ENCODE measurements around the gene SLC6A19.

The SLC6A19 gene

DNA sequence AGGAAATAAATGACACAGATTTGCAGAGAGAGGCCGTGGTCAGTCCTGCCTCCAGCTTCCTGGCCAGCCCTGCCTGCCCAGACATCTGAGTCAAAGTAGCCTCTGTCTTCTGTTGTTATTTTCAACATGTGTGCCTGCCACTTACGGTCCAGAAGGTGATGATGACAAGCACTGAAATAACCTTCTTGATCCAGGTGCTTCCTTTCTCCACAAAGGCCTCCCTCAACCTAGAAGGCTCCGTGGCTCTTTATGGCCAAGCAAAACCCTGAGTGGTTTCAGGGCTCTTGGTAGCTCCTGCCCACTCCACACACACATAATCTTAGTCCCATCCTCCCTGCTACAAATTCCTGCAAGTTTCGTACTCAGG is 34.1 kb upstream of the SLC6A19 start:
- no peak for DNase-seq

GRCh38 chr5:1167728-1168709 is 33.4 kb upstream of the SLC6A19 start:
- peak; percentile 50 for DNase-seq

GRCh38 chr5:1168796-1169195 is 32.6 kb upstream of the SLC6A19 start:
- no peak for DNase-seq

GRCh38 chr5:1169211-1170115 is 31.9 kb upstream of the SLC6A19 start:
- no peak for DNase-seq

DNA sequence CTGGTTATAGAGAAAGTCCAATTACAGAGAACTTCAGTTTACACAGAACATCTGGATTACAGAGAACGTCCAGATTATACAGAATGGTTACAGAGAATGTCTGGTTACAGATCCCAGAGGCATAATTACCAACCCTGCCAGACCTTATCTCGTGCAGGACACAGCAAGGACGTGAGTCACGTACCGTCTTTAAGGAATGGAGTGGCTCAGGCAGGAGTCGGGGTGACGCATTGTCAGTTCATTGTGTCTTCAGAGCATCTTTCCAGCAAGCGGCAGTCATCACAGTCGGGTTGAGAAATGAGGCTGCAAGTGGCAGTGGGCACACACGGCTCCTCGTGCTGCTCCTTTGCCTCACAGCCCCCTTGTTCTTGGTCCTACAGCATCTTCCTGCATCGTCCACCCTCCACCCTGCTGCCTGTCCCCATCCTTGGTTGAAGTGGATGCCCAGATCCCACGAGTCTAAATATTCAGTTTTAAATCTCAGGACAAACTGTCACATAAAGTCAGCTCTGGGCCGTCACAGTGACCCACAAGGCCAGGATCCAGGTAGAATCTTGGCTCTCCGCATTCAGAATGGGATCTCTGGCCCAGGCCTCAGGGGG is 30.0 kb upstream of the SLC6A19 start:
- no peak for DNase-seq

GRCh38 chr5:1172007-1172581 is 29.3 kb upstream of the SLC6A19 start:
- no peak for DNase-seq

- no peak for DNase-seq
Observed at GRCh38 chr5:1172670-1173404, 28.6 kb upstream of the SLC6A19 start.

- DNase-seq: no peak
Observed at GRCh38 chr5:1173485-1174070, 27.8 kb upstream of the SLC6A19 start.

DNA sequence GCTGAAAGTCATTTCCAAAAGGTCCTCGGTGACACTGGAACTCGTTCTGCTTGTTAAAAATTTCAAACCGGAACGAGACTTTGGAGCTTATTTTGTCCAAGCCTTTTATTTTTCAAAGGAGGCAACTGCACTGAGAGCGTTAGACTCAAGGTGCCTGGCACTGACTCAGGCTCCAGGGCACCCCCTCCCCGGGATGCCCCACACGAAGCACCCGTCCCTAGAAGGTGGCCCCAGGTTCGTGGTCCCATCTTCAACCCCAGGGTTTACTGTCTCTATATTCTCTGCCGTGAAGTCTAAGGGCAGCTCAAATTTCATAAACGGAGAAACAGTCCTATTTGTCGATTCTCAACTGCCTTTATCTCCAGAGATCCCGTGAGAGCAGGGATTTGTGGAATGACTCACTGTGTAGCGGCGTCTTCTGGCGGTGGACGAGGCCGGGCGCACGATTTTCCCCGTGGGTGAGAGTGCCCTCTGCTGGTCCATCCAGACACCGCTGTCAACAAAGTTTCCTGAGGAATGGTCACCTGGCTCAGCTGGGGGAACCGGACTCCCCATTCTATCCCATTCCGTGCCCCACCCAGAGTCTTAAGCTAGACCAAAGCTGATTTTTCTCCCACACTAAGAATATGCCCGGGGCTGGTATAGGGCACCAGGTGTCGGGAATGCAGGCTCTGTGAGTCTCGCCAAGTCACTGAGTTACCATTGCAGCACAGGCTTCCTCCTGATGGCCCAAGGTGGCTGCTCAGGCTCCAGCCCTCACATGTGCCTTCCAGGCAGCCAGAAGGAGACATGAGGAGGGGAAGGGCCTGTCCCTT is 27.1 kb upstream of the SLC6A19 start:
- peak; percentile 9 for DNase-seq

GRCh38 chr5:1175015-1175414 is 26.4 kb upstream of the SLC6A19 start:
- no peak for DNase-seq

- no peak for DNase-seq
Observed at GRCh38 chr5:1175801-1176472, 25.5 kb upstream of the SLC6A19 start.

GRCh38 chr5:1176473-1177391 is 24.7 kb upstream of the SLC6A19 start:
- no peak for DNase-seq

- DNase-seq: no peak
Observed at GRCh38 chr5:1177826-1178528, 23.4 kb upstream of the SLC6A19 start.

- DNase-seq: no peak
Observed at GRCh38 chr5:1178529-1179382, 22.6 kb upstream of the SLC6A19 start.

DNA sequence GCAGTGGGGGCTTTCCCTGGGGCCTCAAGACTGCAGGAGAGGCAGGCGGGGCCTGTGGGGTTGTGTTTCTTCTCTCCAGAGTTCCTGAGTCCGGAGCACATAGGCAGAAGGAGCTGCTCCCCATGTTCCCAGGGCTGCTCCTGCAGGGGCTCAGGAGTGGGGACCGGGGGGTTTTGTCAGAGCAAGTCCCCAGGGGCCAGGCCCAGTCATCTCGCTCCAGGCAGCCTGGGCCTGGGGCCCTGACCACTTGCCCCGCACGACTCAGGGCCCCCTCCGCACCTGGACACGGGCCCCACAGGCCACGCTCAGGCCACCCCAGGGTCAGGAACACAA is 22.0 kb upstream of the SLC6A19 start:
- DNase-seq: no peak

- DNase-seq: no peak
Observed at GRCh38 chr5:1180096-1180495, 21.3 kb upstream of the SLC6A19 start.

DNA sequence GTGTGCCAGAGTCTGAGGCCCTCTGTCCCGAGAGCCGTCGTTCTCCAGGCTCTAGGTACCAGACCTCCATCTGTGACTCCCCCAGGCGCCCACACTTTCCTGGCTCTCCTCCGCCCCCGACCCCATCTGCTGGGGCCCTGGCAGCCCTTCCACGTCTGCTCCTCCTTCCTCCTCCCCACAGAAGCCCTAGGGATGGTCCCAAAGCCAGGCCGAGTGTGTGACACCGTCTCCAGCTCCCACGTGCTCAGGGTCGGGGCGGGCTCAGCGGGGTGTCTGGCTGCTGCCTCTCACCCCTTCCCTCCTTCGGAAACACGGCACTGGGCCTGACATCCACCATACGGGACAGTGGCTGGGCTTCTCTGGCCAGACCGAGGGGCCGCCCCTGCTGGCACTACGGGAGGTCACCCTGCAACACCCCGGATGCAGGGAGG is 20.5 kb upstream of the SLC6A19 start:
- no peak for DNase-seq
